Common myeloid progenitor, CD34-positive (primary cell): ENCODE measurements around the gene FGF7.
"Not testable (repeated sequence)": the region's sequence is repeated elsewhere in the genome, so short reads cannot be mapped to it uniquely, and the experiment has no call there.

Experiments used
- CTCF ChIA-PET: fragments of 350-600 bp; sonication (Branson Sonifier 250); formaldehyde crosslinking; loops from one replicate; lab custom pipeline; 2021; ENCODE audit warnings: antibody characterized with exemption; lab: Charles Lee
- POLR2A ChIA-PET: fragments of 350-600 bp; sonication (Branson Sonifier 250); formaldehyde crosslinking; loops from one replicate; lab custom pipeline; 2021; ENCODE audit warnings: antibody characterized with exemption; lab: Charles Lee
- DNase-seq, 3 donors: peaks; one replicate each; pipeline versions ENCODE4 v3.0.0 to v3.0.0-alpha.2; 2013
- H3K27ac ChIP-seq, 2 experiments: 1 replicate in 1 of 2; 2 replicates in 1 of 2; pipeline ENCODE4 v1.7.0; 2013; ENCODE audit warnings: inconsistent platforms in 2 of 2, low read length in 2 of 2, mild to moderate bottlenecking in 2 of 2, low read depth in 1 of 2, moderate library complexity in 1 of 2; ENCODE audit not compliant: severe bottlenecking in 2 of 2, insufficient read depth in 1 of 2, poor library complexity in 1 of 2
- H3K27me3 ChIP-seq, 5 experiments: replicated peaks in 2 of 5; 1 replicate in 3 of 5; 2 replicates in 2 of 5; pipeline versions ENCODE4 v1.6.1 to v1.7.0; 2013; ENCODE audit warnings: low read length in 4 of 5, mild to moderate bottlenecking in 2 of 5, moderate library complexity in 2 of 5, inconsistent platforms in 1 of 5; ENCODE audit not compliant: insufficient read depth in 5 of 5, control insufficient read depth in 4 of 5
- H3K36me3 ChIP-seq, 4 experiments: 1 replicate in 2 of 4; 2 replicates in 2 of 4; pipeline versions ENCODE4 v1.6.1 to v1.7.0; 2013; ENCODE audit warnings: low read length in 3 of 4, control low read depth in 1 of 4, mild to moderate bottlenecking in 1 of 4; ENCODE audit not compliant: control insufficient read depth in 4 of 4, insufficient read depth in 4 of 4
- H3K4me1 ChIP-seq, 4 experiments: 1 replicate in 3 of 4; 2 replicates in 1 of 4; pipeline versions ENCODE4 v1.6.1 to v1.7.1; 2013; ENCODE audit warnings: low read length in 3 of 4, mild to moderate bottlenecking in 3 of 4, control low read depth in 1 of 4, inconsistent platforms in 1 of 4, moderate library complexity in 1 of 4; ENCODE audit not compliant: control insufficient read depth in 4 of 4, insufficient read depth in 4 of 4; ENCODE audit errors: control extremely low read depth in 1 of 4
- H3K4me3 ChIP-seq, 7 experiments: 1 replicate in 4 of 7; 2 replicates in 3 of 7; pipeline versions ENCODE4 v1.5.1 to v1.7.0; 2013; ENCODE audit warnings: mild to moderate bottlenecking in 7 of 7, low read length in 6 of 7, moderate library complexity in 6 of 7, inconsistent platforms in 2 of 7, low read depth in 2 of 7, control low read depth in 1 of 7; ENCODE audit not compliant: insufficient read depth in 4 of 7, control insufficient read depth in 1 of 7; ENCODE audit errors: extremely low read depth in 1 of 7
- H3K9me3 ChIP-seq, 5 experiments: 1 replicate in 4 of 5; 2 replicates in 1 of 5; pipeline versions ENCODE4 v1.6.1 to v1.7.1; 2013; ENCODE audit warnings: low read length in 4 of 5, mild to moderate bottlenecking in 2 of 5, inconsistent platforms in 1 of 5, low read depth in 1 of 5, moderate library complexity in 1 of 5; ENCODE audit not compliant: control insufficient read depth in 4 of 5, insufficient read depth in 2 of 5; ENCODE audit errors: control extremely low read depth in 1 of 5
- WGBS: methylation state at CpG from one replicate; pipeline ENCODE4 v1.1.5; 2013; ENCODE audit not compliant: insufficient coverage; 5-methylcytosine and 5-hydroxymethylcytosine counted together

Gene FGF7

DNA sequence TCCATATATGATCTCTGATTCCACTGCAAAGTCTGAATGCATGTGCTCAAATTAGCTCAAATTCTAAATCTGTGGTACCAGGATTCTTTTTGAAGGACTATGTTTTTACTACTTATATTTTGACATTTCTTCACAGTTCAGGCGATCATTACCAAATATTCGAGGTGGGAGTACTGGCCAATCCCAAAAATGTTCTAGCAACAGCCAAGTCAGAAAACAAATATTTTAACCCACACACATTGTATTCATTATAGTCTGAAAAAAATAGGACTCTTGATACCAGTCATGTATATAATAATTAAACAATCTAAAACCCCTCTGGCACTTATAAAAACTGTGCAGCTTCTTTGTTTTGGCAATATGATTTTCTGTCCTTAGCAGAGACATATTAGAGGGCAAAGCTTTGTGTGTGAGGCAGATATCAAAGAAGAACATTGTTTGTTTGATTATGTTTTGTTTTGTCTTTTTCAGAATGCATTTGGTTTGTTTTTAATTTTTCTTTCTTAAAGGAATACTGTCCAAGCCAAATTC is 37.4 kb downstream of the FGF7 start:
- Histone ChIP-seq H3K9me3 (no peaks in the 10 kb centered on the region), H3K4me1 (peaks cover 0 to 18% (median 6%) of the 10 kb centered on the region in 4 experiments), H3K27ac (no peak overlapping the region), H3K36me3 (no peaks in the 10 kb centered on the region), H3K4me3 (no peak overlapping the region), H3K27me3 (no peaks in the 10 kb centered on the region)
- CTCF ChIA-PET = interaction anchor here (0.6 kb wide), 1 partner anchor 244 kb away, joined by 3 read pairs; no protein-coding TSS in a partner anchor
- WGBS = 90% methylated on average over 2 of the region's 2 CpGs
- POLR2A ChIA-PET = no interaction called here
- no peak for DNase-seq

GRCh38 chr15:49462232-49462844 is 39.3 kb downstream of the FGF7 start:
- H3K4me3 ChIP-seq = no peak overlapping the region
- CTCF ChIA-PET = no interaction called here
- no peaks in the 10 kb centered on the region for H3K36me3 ChIP-seq
- WGBS = no CpG with 5 or more reads among the region's 2 CpGs
- H3K9me3 ChIP-seq = no peaks in the 10 kb centered on the region
- peaks cover 0 to 19% (median 6%) of the 10 kb centered on the region in 4 experiments for H3K4me1 ChIP-seq
- peak in 2 of 3 donors; percentile 62 to 77 for DNase-seq
- no peak overlapping the region for H3K27ac ChIP-seq
- no peaks in the 10 kb centered on the region for H3K27me3 ChIP-seq
- POLR2A ChIA-PET = no interaction called here

GRCh38 chr15:49464522-49464921 is 41.5 kb downstream of the FGF7 start:
- Histone ChIP-seq H3K4me3 (no peak overlapping the region), H3K9me3 (no peaks in the 10 kb centered on the region), H3K36me3 (no peaks in the 10 kb centered on the region), H3K27me3 (no peaks in the 10 kb centered on the region), H3K27ac (no peak overlapping the region), H3K4me1 (peaks cover 0 to 19% (median 6%) of the 10 kb centered on the region in 4 experiments)
- CTCF ChIA-PET = no interaction called here
- POLR2A ChIA-PET = no interaction called here
- whole genome bisulfite sequencing = no CpG with 5 or more reads among the region's 3 CpGs
- DNase-seq = no peak

- no CpG with 5 or more reads among the region's 1 CpG for WGBS
- ChIA-PET POLR2A (no interaction called here), CTCF (interaction anchor here (1.1 kb wide), 1 partner anchor 366 kb away, joined by 3 read pairs; no protein-coding TSS in a partner anchor)
- Histone ChIP-seq H3K36me3 (no peaks in the 10 kb centered on the region), H3K4me3 (no peak overlapping the region), H3K9me3 (no peaks in the 10 kb centered on the region), H3K27me3 (no peaks in the 10 kb centered on the region), H3K4me1 (peaks cover 0 to 16% (median 6%) of the 10 kb centered on the region in 4 experiments), H3K27ac (no peak overlapping the region)
- DNase-seq = no peak
These were observed 43.1 kb downstream of the FGF7 start for GRCh38 chr15:49466119-49466518.

DNA sequence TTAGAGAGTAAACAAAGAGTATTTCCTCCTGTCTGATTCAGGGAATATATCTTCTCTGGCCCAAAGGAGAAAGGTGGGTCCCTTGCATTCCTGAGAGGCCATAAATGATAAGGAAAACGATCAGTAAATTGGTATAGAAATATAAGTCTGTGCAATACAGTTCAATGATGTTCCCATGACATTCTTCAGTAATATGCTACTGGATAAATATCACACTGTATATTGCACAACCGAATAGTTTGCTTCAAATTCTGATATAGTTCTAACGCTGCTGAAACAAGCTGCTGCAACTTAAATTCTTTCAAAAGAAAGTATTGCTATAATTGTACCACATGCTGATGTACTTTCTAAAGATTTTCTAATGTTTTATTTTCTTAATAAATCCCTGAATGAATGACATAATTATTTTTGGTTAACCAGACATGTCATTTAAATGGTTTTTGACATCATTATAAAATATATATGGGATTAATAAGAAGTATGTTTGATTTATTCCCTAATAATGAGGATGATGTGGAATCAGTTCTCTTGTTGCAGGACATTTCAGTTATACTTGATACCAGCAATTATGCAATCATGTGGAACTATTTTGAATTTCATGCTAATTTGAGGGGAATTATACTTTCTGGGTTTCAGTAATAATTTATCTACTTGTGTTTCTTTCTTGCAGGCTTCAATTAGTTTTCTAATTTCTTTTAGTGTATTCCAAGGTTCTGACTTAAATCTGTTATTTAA is 44.9 kb downstream of the FGF7 start:
- H3K4me1 ChIP-seq = peaks cover 0 to 6% (median under 1%) of the 10 kb centered on the region in 4 experiments
- DNase-seq = peak in 1 of 3 donors; percentile 1
- POLR2A ChIA-PET = interaction anchor here (0.6 kb wide), 1 partner anchor 118 kb away, joined by 3 read pairs; no protein-coding TSS in a partner anchor
- H3K27ac ChIP-seq = no peak overlapping the region
- no peak overlapping the region for H3K4me3 ChIP-seq
- no peaks in the 10 kb centered on the region for H3K36me3 ChIP-seq
- WGBS = 100% methylated on average over 2 of the region's 3 CpGs
- no peaks in the 10 kb centered on the region for H3K27me3 ChIP-seq
- no peaks in the 10 kb centered on the region for H3K9me3 ChIP-seq
- CTCF ChIA-PET = no interaction called here

DNA sequence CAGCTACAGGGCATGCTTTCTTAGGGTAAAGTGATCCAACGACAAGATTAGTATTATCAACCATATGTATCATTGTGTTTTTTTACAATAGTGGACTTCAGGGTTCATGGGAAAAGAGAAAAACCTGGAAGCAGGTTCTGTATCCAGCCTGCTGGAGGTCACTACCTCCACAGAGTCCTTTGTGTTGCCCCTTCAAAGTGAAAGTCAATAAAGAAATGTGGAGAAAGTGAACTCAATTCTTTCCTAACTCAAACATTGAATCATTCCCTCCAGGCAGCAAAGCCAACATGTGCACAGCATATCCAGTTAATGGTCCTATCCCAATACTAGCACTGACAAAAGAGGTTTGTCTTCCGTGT is 45.4 kb downstream of the FGF7 start:
- H3K9me3 ChIP-seq = no peaks in the 10 kb centered on the region
- DNase-seq = no peak
- H3K36me3 ChIP-seq = no peaks in the 10 kb centered on the region
- CTCF ChIA-PET = no interaction called here
- no peaks in the 10 kb centered on the region for H3K27me3 ChIP-seq
- H3K4me1 ChIP-seq = peaks cover 0 to 5% (median 0%) of the 10 kb centered on the region in 4 experiments
- 100% methylated on average over 1 of the region's 2 CpGs for WGBS
- no peak overlapping the region for H3K4me3 ChIP-seq
- POLR2A ChIA-PET = interaction anchor here (0.6 kb wide), 1 partner anchor 118 kb away, joined by 3 read pairs; no protein-coding TSS in a partner anchor
- H3K27ac ChIP-seq = no peak overlapping the region

GRCh38 chr15:49471248-49471647 is 48.2 kb downstream of the FGF7 start:
- H3K9me3 ChIP-seq, H3K4me1 ChIP-seq, H3K4me3 ChIP-seq, H3K36me3 ChIP-seq, H3K27ac ChIP-seq, H3K27me3 ChIP-seq, POLR2A ChIA-PET: not testable (repeated sequence)
- CTCF ChIA-PET = interaction anchor here (0.6 to 1.0 kb wide), 3 partner anchors 20 to 394 kb away, joined by 3 read pairs; no protein-coding TSS in a partner anchor
- peak; percentile 15 to 57 (median 36) for DNase-seq
- 100% methylated on average over 1 of the region's 4 CpGs for WGBS
